Measurements from ENCODE around the gene UPF1. TPM values are rescaled to one million over a fixed set of nuclear protein-coding genes. Genes with fewer than 3 reads are reported as not detected.
"Not testable (repeated sequence)": the region's sequence is repeated elsewhere in the genome, so short reads cannot be mapped to it uniquely, and the experiment has no call there.

UPF1 gene
- total and polyA plus RNA-seq, 4 experiments from 2014 or later = 2.6 to 130 (median 74.3) TPM

DNA sequence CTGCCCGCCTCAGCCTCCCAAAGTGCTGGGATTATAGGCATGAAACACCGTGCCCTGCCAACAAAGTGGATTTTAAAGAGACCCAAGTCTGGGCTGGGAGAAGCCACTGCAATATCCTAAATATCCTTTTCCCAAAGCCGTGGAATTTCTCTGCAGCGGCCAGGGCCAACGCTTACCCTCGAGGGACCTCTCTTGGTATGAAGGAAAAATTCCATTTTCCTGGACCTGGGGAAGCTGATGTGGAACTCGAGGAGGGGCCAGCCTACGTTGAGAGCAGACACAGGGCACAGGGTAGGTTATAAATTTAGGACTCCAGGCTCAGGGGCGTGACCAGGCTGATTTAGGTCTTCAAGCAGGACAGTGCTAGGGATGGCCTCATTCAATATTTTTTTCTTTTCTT is 17.7 kb upstream of the UPF1 start:
- no peak overlapping the region for H3K4me3 Mint-ChIP-seq
- H3K27me3 Mint-ChIP-seq = peaks cover 3 to 4% of the 10 kb centered on the region in 2 donors
- no peaks in the 10 kb centered on the region for H3K36me3 Mint-ChIP-seq
- ChIA-PET POLR2A (ENCODE audit: partially characterized antibody) (no interaction called here), CTCF (ENCODE audit: partially characterized antibody) (no interaction called here)
- Histone ChIP-seq H3K27ac (ENCODE audit: low read depth, low read length) (no peak overlapping the region), H3K36me3 (ENCODE audit: insufficient read depth, low read length) (no peaks in the 10 kb centered on the region), H3K9me3 (ENCODE audit: control insufficient read depth in 1 of 2, low read length in 2 of 2) (no peaks in the 10 kb centered on the region), H3K4me3 (ENCODE audit: low read length in 2 of 2) (no peak overlapping the region), H3K27me3 (ENCODE audit: insufficient read depth, low read length) (no peaks in the 10 kb centered on the region), H3K4me1 (ENCODE audit: insufficient read depth, low read length) (no peaks in the 10 kb centered on the region)
- DNase-seq = no peak
- no peaks in the 10 kb centered on the region for H3K9me3 Mint-ChIP-seq
- peak overlapping the region in 1 of 7 donors; percentile 19 for H3K27ac Mint-ChIP-seq
- intact Hi-C loops (cut with micrococcal nuclease) = no loop called here
- peaks cover 0 to 4% (median 3%) of the 10 kb centered on the region in 4 donors for H3K4me1 Mint-ChIP-seq

DNA sequence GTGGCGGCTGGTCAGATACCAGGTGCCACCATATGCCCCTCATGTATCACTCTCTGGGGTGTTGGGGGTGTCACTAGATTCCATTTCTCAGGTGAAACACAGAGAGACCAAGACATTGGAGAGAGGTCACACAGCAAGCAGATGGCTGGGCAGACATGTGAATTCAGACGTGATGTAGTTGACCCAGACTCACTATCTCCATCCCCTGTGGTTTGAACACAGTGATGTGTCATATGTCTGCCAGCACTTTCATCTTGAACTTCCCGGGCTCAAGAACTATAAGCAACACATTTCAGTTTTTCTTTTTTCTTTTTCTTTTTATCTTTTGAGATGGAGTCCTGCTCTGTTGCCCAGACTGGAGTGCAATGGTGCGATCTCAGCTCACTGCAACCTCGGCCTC is 16.1 kb upstream of the UPF1 start:
- no peaks in the 10 kb centered on the region for H3K27me3 Mint-ChIP-seq
- Histone ChIP-seq H3K36me3 (ENCODE audit: insufficient read depth, low read length) (no peaks in the 10 kb centered on the region), H3K9me3 (ENCODE audit: control insufficient read depth in 1 of 2, low read length in 2 of 2) (no peaks in the 10 kb centered on the region), H3K27me3 (ENCODE audit: insufficient read depth, low read length) (no peaks in the 10 kb centered on the region), H3K4me3 (ENCODE audit: low read length in 2 of 2) (no peak overlapping the region), H3K4me1 (ENCODE audit: insufficient read depth, low read length) (no peaks in the 10 kb centered on the region), H3K27ac (ENCODE audit: low read depth, low read length) (no peak overlapping the region)
- H3K27ac Mint-ChIP-seq = no peak overlapping the region
- no peaks in the 10 kb centered on the region for H3K9me3 Mint-ChIP-seq
- H3K36me3 Mint-ChIP-seq = no peaks in the 10 kb centered on the region
- intact Hi-C loops (cut with micrococcal nuclease) = no loop called here
- DNase-seq = no peak
- ChIA-PET CTCF (ENCODE audit: partially characterized antibody) (no interaction called here), POLR2A (ENCODE audit: partially characterized antibody) (no interaction called here)
- no peaks in the 10 kb centered on the region for H3K4me1 Mint-ChIP-seq
- H3K4me3 Mint-ChIP-seq = no peak overlapping the region

DNA sequence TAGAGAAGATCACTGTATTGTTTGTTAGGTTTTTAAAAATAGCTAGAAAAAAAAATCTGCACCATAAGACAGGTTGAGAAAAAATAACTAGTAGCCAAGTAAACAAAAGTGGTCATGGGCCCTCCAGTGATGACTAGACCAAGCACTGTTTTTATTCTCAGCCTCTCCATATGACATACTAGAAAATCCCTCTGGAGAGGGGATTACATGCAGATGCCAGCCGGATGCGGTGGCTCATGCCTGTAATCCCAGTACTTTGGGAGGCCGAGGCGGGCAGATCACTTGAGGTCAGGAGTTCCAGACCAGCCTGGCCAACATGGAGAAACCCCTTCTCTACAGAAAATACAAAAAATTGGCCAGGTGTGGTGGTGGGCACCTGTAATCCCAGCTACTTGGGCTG is 15.1 kb upstream of the UPF1 start:
- H3K27ac Mint-ChIP-seq; intact Hi-C loops (cut with micrococcal nuclease); H3K27me3 Mint-ChIP-seq; H3K27me3 ChIP-seq (ENCODE audit: insufficient read depth, low read length); POLR2A ChIA-PET (ENCODE audit: partially characterized antibody); H3K4me3 ChIP-seq (ENCODE audit: low read length in 2 of 2); H3K36me3 ChIP-seq (ENCODE audit: insufficient read depth, low read length); H3K4me1 Mint-ChIP-seq; H3K9me3 Mint-ChIP-seq; H3K9me3 ChIP-seq (ENCODE audit: control insufficient read depth in 1 of 2, low read length in 2 of 2); DNase-seq; H3K4me3 Mint-ChIP-seq; CTCF ChIA-PET (ENCODE audit: partially characterized antibody); H3K27ac ChIP-seq (ENCODE audit: low read depth, low read length); H3K36me3 Mint-ChIP-seq; H3K4me1 ChIP-seq (ENCODE audit: insufficient read depth, low read length): not testable (repeated sequence)

DNA sequence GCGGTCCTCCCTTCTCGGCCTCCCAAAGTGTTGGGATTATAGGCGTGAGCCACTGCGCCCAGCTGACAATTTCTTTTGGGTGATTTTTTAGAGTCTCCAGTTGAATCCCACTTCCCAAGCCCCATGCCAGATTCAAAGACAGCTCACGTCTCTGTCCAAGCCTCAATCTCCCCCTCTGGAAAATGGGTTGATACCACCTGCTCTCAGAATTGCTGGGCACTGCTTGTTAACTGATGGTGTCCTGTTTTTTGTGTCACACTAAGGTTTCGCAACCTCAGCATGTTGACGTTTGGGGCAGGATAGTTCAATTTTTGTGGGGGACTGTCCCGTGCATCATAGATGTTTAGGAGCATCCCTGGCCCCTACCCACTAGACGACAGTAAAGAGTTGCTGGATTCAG is 14.2 kb upstream of the UPF1 start:
- CTCF ChIA-PET (ENCODE audit: partially characterized antibody) = no interaction called here

DNA sequence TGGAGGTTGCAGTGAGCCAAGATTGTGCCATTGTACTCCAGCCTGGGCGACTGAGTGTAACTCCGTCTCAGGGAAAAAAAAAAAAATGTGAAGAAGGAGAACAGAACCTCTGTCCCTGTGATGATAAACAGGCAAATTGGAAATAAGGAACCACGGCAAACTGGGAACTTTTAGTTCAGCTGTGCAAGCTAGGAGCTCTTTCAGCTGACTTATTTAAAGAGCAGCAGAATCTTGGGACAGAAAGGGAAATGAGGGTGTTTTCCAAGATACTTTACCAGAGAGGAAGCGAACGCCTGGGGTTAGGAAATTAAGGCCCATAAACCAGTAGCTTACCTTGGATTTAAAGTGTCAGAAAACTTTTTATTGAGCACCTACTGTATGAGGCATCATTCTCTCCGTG is 3.0 kb upstream of the UPF1 start:
- Histone ChIP-seq H3K27ac (ENCODE audit: low read depth, low read length) (no peak overlapping the region), H3K27me3 (ENCODE audit: insufficient read depth, low read length) (no peaks in the 10 kb centered on the region), H3K4me3 (ENCODE audit: low read length in 2 of 2) (no peak overlapping the region), H3K36me3 (ENCODE audit: insufficient read depth, low read length) (peaks cover 3% of the 10 kb centered on the region), H3K9me3 (ENCODE audit: control insufficient read depth in 1 of 2, low read length in 2 of 2) (no peaks in the 10 kb centered on the region), H3K4me1 (ENCODE audit: insufficient read depth, low read length) (peaks cover 8% of the 10 kb centered on the region)
- Mint-ChIP-seq H3K9me3 (peaks cover 0 to 12% (median 4%) of the 10 kb centered on the region in 8 donors), H3K4me1 (peaks cover 6 to 18% (median 9%) of the 10 kb centered on the region in 4 donors), H3K27me3 (peaks cover 2 to 5% of the 10 kb centered on the region in 2 donors), H3K27ac (no peak overlapping the region), H3K4me3 (no peak overlapping the region), H3K36me3 (peaks cover 7% of the 10 kb centered on the region in 2 donors)
- ChIA-PET CTCF (ENCODE audit: partially characterized antibody) (interaction anchor here (0.7 to 2.1 kb wide), 3 partner anchors 15 to 236 kb away, joined by 3 to 11 read pairs (median 3); no protein-coding TSS in a partner anchor), POLR2A (ENCODE audit: partially characterized antibody) (no interaction called here)
- intact Hi-C loops (cut with micrococcal nuclease) = no loop called here
- no peak for DNase-seq

More for the DNA sequence above, 14.2 kb upstream of the UPF1 start:
- H3K36me3 Mint-ChIP-seq = no peaks in the 10 kb centered on the region
- Histone ChIP-seq H3K36me3 (ENCODE audit: insufficient read depth, low read length) (no peaks in the 10 kb centered on the region), H3K27ac (ENCODE audit: low read depth, low read length) (no peak overlapping the region), H3K9me3 (ENCODE audit: control insufficient read depth in 1 of 2, low read length in 2 of 2) (no peaks in the 10 kb centered on the region), H3K4me1 (ENCODE audit: insufficient read depth, low read length) (no peaks in the 10 kb centered on the region), H3K4me3 (ENCODE audit: low read length in 2 of 2) (no peak overlapping the region), H3K27me3 (ENCODE audit: insufficient read depth, low read length) (no peaks in the 10 kb centered on the region)
- POLR2A ChIA-PET (ENCODE audit: partially characterized antibody) = no interaction called here
- DNase-seq = no peak
- no peaks in the 10 kb centered on the region for H3K9me3 Mint-ChIP-seq
- no peaks in the 10 kb centered on the region for H3K27me3 Mint-ChIP-seq
- no peak overlapping the region for H3K4me3 Mint-ChIP-seq
- H3K27ac Mint-ChIP-seq = no peak overlapping the region
- H3K4me1 Mint-ChIP-seq = no peaks in the 10 kb centered on the region
- intact Hi-C loops (cut with micrococcal nuclease) = no loop called here

DNA sequence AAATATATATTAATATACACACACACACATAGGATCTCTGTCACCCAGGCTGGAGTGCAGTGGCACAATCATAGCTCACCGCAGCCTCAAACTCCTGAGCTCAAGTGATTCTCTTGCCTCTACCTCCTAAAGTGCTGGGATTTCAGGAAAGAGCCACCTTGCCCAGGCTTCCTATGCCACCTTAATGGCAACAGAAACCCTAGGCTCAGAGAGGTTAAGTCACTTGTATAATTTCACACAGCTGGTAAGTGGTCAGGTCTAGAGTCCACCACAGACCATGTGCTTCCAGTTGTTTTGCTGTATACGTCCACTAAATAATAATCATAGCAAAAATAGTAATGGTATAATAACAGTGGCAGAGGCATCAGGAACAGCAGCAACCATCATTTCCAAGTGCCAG is 1.3 kb upstream of the UPF1 start:
- Histone ChIP-seq H3K4me1 (ENCODE audit: insufficient read depth, low read length) (peaks cover 25% of the 10 kb centered on the region), H3K9me3 (ENCODE audit: control insufficient read depth in 1 of 2, low read length in 2 of 2) (no peaks in the 10 kb centered on the region), H3K27ac (ENCODE audit: low read depth, low read length) (no peak overlapping the region), H3K4me3 (ENCODE audit: low read length in 2 of 2) (no peak overlapping the region), H3K36me3 (ENCODE audit: insufficient read depth, low read length) (peaks cover 11% of the 10 kb centered on the region), H3K27me3 (ENCODE audit: insufficient read depth, low read length) (no peaks in the 10 kb centered on the region)
- ChIA-PET CTCF (ENCODE audit: partially characterized antibody) (interaction anchor here (0.8 to 2.2 kb wide), 3 partner anchors 17 to 242 kb away, joined by 3 to 11 read pairs (median 8); partner anchors contain the start of gene REX1BD), POLR2A (ENCODE audit: partially characterized antibody) (interaction anchor here (1.8 to 2.8 kb wide), 2 partner anchors 131 to 390 kb away, joined by 7 to 8 read pairs; no protein-coding TSS in a partner anchor)
- no peak for DNase-seq
- H3K27ac Mint-ChIP-seq = peak overlapping the region in 2 of 7 donors; percentile 17 to 68
- intact Hi-C loops (cut with micrococcal nuclease) = no loop called here
- H3K4me3 Mint-ChIP-seq = peak overlapping the region in 7 of 8 donors; percentile 29 to 80 (median 64)
- peaks cover 0 to 12% (median 4%) of the 10 kb centered on the region in 8 donors for H3K9me3 Mint-ChIP-seq
- H3K4me1 Mint-ChIP-seq = peaks cover 19 to 35% (median 25%) of the 10 kb centered on the region in 4 donors
- H3K27me3 Mint-ChIP-seq = peaks cover 2 to 5% of the 10 kb centered on the region in 2 donors
- H3K36me3 Mint-ChIP-seq = peaks cover 21 to 24% of the 10 kb centered on the region in 2 donors

DNA sequence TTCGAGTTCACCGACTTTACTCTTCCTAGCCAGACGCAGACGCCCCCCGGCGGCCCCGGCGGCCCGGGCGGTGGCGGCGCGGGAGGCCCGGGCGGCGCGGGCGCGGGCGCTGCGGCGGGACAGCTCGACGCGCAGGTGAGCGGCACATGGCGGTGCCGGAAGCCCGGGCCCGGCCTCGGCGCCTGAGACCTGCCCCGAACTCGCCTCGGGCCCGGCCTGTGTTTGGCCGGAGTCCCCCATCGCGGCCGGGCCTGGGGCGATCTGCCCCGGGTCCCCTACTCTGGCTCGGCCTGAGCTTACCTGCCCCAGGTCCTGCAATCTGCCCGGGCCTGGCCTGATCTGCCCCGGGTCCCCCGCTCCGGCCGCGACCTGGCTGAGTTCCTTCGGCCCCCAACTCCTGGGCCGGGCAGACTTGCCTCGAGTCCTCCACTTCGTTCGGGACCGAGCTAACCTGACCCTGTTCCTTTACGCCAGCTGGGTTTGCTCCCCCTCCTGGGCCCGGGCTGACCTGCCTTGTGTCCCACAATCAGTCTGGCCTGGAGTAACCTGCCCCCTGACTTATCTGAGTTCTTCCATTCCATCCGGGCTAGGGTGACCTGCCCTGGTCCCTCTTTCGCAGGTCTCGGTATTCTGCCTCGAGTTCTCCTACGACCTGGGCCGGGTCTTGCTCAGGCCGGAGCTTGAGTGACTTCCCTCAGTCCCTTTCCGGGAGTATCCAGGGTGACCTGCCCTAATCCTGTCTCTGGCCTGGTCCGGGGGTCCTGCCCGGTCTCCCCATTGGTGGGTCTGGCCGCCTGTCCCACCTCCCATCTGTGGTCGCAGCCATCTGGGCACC is 764 bp downstream of the UPF1 start:
- intact Hi-C loops (cut with micrococcal nuclease) = no loop called here
- Histone ChIP-seq H3K27ac (ENCODE audit: low read depth, low read length) (peak overlapping the region; percentile 75), H3K9me3 (ENCODE audit: control insufficient read depth in 1 of 2, low read length in 2 of 2) (no peaks in the 10 kb centered on the region), H3K4me1 (ENCODE audit: insufficient read depth, low read length) (peaks cover 44% of the 10 kb centered on the region), H3K4me3 (ENCODE audit: low read length in 2 of 2) (peak overlapping the region; percentile 64 to 85), H3K36me3 (ENCODE audit: insufficient read depth, low read length) (peaks cover 11% of the 10 kb centered on the region), H3K27me3 (ENCODE audit: insufficient read depth, low read length) (no peaks in the 10 kb centered on the region)
- Mint-ChIP-seq H3K27ac (peak overlapping the region; percentile 89 to 96 (median 93)), H3K27me3 (peaks cover 2 to 5% of the 10 kb centered on the region in 2 donors), H3K36me3 (peaks cover 30 to 37% of the 10 kb centered on the region in 2 donors), H3K9me3 (peaks cover 0 to 5% (median 0%) of the 10 kb centered on the region in 8 donors), H3K4me1 (peaks cover 29 to 55% (median 43%) of the 10 kb centered on the region in 4 donors), H3K4me3 (peak overlapping the region; percentile 90 to 99 (median 95))
- ChIA-PET CTCF (ENCODE audit: partially characterized antibody) (interaction anchor here (0.5 to 2.4 kb wide), 7 partner anchors 10 to 289 kb away, joined by 3 to 12 read pairs (median 3); partner anchors contain the start of genes FKBP8 and REX1BD), POLR2A (ENCODE audit: partially characterized antibody) (interaction anchor here (0.7 to 2.8 kb wide), 30 partner anchors 8 to 418 kb away, joined by 3 to 19 read pairs (median 4); partner anchors contain the start of genes COPE, CRTC1, DDX49 and KXD1)
- no peak for DNase-seq

Measured in CD4-positive, alpha-beta memory T cell (primary cell).